ENCODE data around the gene ERFE.
"Not testable (repeated sequence)": the region's sequence is repeated elsewhere in the genome, so short reads cannot be mapped to it uniquely, and the experiment has no call there.

The ERFE gene

GRCh38 chr2:238158509-238159070 lies at the start of gene ERFE:
Gene ERFE, plus strand, starts transcription at chr2:238158970. Its CDS starts 38 bp downstream, at chr2:238159008.
- no peak for DNase-seq

- DNase-seq, result no peak
Measured at GRCh38 chr2:238113611-238114010, 45.2 kb upstream of the ERFE start.

GRCh38 chr2:238114331-238114841 lies 44.4 kb upstream of the ERFE start:
- DNase-seq, result no peak

GRCh38 chr2:238114851-238115660 lies 43.7 kb upstream of the ERFE start:
- DNase-seq, result no peak

GRCh38 chr2:238115709-238116108 lies 43.1 kb upstream of the ERFE start:
- DNase-seq, result not testable (repeated sequence)

- DNase-seq, result no peak
Measured at GRCh38 chr2:238116298-238117198, 42.2 kb upstream of the ERFE start.

- DNase-seq, result no peak
Measured at GRCh38 chr2:238117199-238118154, 41.3 kb upstream of the ERFE start.

GRCh38 chr2:238119756-238120462 lies 38.9 kb upstream of the ERFE start:
- no peak for DNase-seq

- no peak for DNase-seq
Measured at GRCh38 chr2:238120463-238121298, 38.1 kb upstream of the ERFE start.

GRCh38 chr2:238121511-238122286 lies 37.1 kb upstream of the ERFE start:
- DNase-seq, result no peak

- no peak for DNase-seq
Measured at GRCh38 chr2:238122287-238123217, 36.2 kb upstream of the ERFE start.

GRCh38 chr2:238123218-238123971 lies 35.4 kb upstream of the ERFE start:
- no peak for DNase-seq

- DNase-seq, result no peak
Measured at GRCh38 chr2:238123991-238124470, 34.7 kb upstream of the ERFE start.

- DNase-seq, result no peak
Measured at GRCh38 chr2:238124488-238125126, 34.2 kb upstream of the ERFE start.

- no peak for DNase-seq
Measured at GRCh38 chr2:238125127-238125885, 33.5 kb upstream of the ERFE start.

GRCh38 chr2:238126338-238126737 lies 32.4 kb upstream of the ERFE start:
- DNase-seq, result no peak
